Activated CD4-positive, alpha-beta T cell treated with anti-CD3 and anti-CD28 coated beads, Interleukin-2, amount 10 ng/mL, durations not matched to agents 7 days and 5 days (primary cell): Measurements from ENCODE around the gene ELF5. TPM values are rescaled to one million over a fixed set of nuclear protein-coding genes. Genes with fewer than 3 reads are reported as not detected.
A peak's percentile ranks its signal among the peaks of the same experiment; 100 is the strongest.

Source experiments
- CTCF ChIA-PET: fragments of 350-600 bp; sonication (Branson Sonifier 250); formaldehyde crosslinking; loops from one replicate; lab custom pipeline; 2021; ENCODE audit warnings: antibody characterized with exemption; lab: Charles Lee
- POLR2A ChIA-PET: fragments of 350-600 bp; sonication (Branson Sonifier 250); formaldehyde crosslinking; loops from one replicate; lab custom pipeline; 2021; ENCODE audit warnings: antibody characterized with exemption; lab: Charles Lee
- DNase-seq: peaks from one replicate; pipeline ENCODE4 v3.0.0-alpha.2; 2020
- H3K27ac Mint-ChIP-seq: one replicate; pipeline ENCODE4 v1.8.0; 2021; ENCODE audit warnings: mild to moderate bottlenecking, moderate library complexity, mixed read lengths
- H3K27me3 Mint-ChIP-seq: one replicate; pipeline ENCODE4 v1.8.0; 2021; ENCODE audit warnings: mixed read lengths
- H3K36me3 Mint-ChIP-seq: one replicate; pipeline ENCODE4 v1.8.0; 2021; ENCODE audit warnings: low read depth, mixed read lengths
- H3K4me1 Mint-ChIP-seq: one replicate; pipeline ENCODE4 v1.8.0; 2021; ENCODE audit warnings: mixed read lengths
- H3K4me3 Mint-ChIP-seq: one replicate; pipeline ENCODE4 v1.8.0; 2021; ENCODE audit warnings: mild to moderate bottlenecking, moderate library complexity, mixed read lengths
- H3K9me3 Mint-ChIP-seq: one replicate; pipeline ENCODE4 v1.8.0; 2021; ENCODE audit warnings: mixed read lengths
- total RNA-seq, 2 experiments: library from RNA; stranded (reverse); gene quantifications; one replicate each; pipeline ENCODE4 v1.2.3, GENCODE V29; 2021

ELF5 gene
- total RNA-seq, 2 experiments from 2014 or later: not detected

- CTCF ChIA-PET: interaction anchor here (0.9 kb wide), 1 partner anchor 73 kb away, joined by 3 read pairs; no protein-coding TSS in a partner anchor
These were observed 73.9 kb downstream of the ELF5 start for GRCh38 chr11:34439610-34440198.

GRCh38 chr11:34438529-34439507 lies 74.8 kb downstream of the ELF5 start, which contains the start of gene CAT:
Gene CAT (plus strand): TSS chr11:34438934. CDS start chr11:34439014, 80 bp downstream.
- ChIA-PET CTCF (interaction anchor here (0.8 to 1.5 kb wide), 6 partner anchors 10 to 223 kb away, joined by 3 to 4 read pairs (median 3); no protein-coding TSS in a partner anchor), POLR2A (interaction anchor here (0.5 kb wide), 1 partner anchor 26 kb away, joined by 3 read pairs; no protein-coding TSS in a partner anchor)
- Mint-ChIP-seq H3K4me1 (peaks cover 29% of the 10 kb centered on the region), H3K27me3 (no peaks in the 10 kb centered on the region), H3K36me3 (peaks cover 8% of the 10 kb centered on the region), H3K9me3 (no peaks in the 10 kb centered on the region), H3K4me3 (peak within 1 kb of the TSS; percentile 87), H3K27ac (peak within 1 kb of the TSS; percentile 91)
- DNase-seq: peak; percentile 98

More at GRCh38 chr11:34439610-34440198, 73.9 kb downstream of the ELF5 start:
- Mint-ChIP-seq H3K4me3 (peak overlapping the region; percentile 87), H3K27ac (peak overlapping the region; percentile 91), H3K9me3 (no peaks in the 10 kb centered on the region), H3K27me3 (no peaks in the 10 kb centered on the region), H3K4me1 (peaks cover 29% of the 10 kb centered on the region), H3K36me3 (peaks cover 8% of the 10 kb centered on the region)
- POLR2A ChIA-PET: interaction anchor here (0.5 to 0.6 kb wide), 2 partner anchors 25 to 1493 kb away, joined by 3 to 5 read pairs; no protein-coding TSS in a partner anchor
- DNase-seq: peak; percentile 6

DNA sequence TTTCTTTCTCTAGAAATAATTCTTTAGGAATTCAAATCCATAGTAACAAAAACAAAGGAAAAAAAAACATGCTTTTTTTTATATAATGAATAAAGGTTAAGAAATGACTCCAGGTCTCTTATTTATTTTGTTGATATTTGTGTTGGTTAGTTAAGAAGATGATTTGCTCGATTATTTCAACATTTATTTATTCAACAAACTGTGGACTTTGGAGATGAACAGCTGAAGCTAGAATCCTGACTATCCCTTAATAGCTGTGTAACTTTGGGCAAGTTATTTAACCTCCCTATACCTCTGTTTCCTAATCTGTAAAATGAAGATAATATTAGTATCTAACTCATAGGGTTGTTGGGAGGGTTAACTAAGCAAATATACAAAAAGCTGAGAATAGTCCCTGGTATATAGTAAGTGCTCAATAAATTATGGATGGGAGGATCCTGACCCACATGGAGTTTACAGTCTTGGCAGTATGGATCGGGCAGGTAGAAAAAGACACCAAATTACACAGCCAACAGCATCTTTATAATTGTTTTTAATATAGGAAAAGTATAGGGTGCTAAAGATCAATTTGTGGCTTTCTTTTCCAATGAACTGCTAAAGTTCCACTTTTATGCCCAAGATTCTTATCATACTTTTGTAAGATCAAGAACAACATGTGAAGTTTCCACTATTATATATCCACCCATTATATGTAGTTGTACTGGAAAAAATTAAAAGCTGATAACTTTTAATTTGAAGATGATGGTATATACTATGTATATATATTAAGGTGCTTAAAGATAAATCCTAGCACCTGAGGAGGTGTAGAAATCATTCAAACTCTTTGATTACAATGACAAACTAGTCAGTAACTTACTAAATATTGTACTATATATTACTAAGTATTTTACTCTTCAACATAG lies 76.1 kb downstream of the ELF5 start:
- Mint-ChIP-seq H3K4me3 (peak overlapping the region; percentile 87), H3K27me3 (peaks cover 2% of the 10 kb centered on the region), H3K4me1 (peaks cover 26% of the 10 kb centered on the region), H3K9me3 (no peaks in the 10 kb centered on the region), H3K36me3 (peaks cover 6% of the 10 kb centered on the region), H3K27ac (no peak overlapping the region)
- ChIA-PET CTCF (interaction anchor here (0.8 to 1.5 kb wide), 5 partner anchors 11 to 222 kb away, joined by 3 to 4 read pairs (median 3); no protein-coding TSS in a partner anchor), POLR2A (no interaction called here)
- DNase-seq: no peak

- no peak overlapping the region for H3K27ac Mint-ChIP-seq
- no peak for DNase-seq
- H3K4me1 Mint-ChIP-seq: peaks cover 11% of the 10 kb centered on the region
- no peaks in the 10 kb centered on the region for H3K36me3 Mint-ChIP-seq
- POLR2A ChIA-PET: no interaction called here
- CTCF ChIA-PET: no interaction called here
- no peaks in the 10 kb centered on the region for H3K9me3 Mint-ChIP-seq
- no peak overlapping the region for H3K4me3 Mint-ChIP-seq
- peaks cover 12% of the 10 kb centered on the region for H3K27me3 Mint-ChIP-seq
These were observed 79.7 kb downstream of the ELF5 start for GRCh38 chr11:34433899-34434298.

- no peak for DNase-seq
- peaks cover 7% of the 10 kb centered on the region for H3K4me1 Mint-ChIP-seq
- H3K9me3 Mint-ChIP-seq: no peaks in the 10 kb centered on the region
- POLR2A ChIA-PET: no interaction called here
- CTCF ChIA-PET: no interaction called here
- no peak overlapping the region for H3K4me3 Mint-ChIP-seq
- no peak overlapping the region for H3K27ac Mint-ChIP-seq
- peaks cover 14% of the 10 kb centered on the region for H3K27me3 Mint-ChIP-seq
- H3K36me3 Mint-ChIP-seq: no peaks in the 10 kb centered on the region
These were observed 80.8 kb downstream of the ELF5 start for GRCh38 chr11:34432822-34433221.

DNA sequence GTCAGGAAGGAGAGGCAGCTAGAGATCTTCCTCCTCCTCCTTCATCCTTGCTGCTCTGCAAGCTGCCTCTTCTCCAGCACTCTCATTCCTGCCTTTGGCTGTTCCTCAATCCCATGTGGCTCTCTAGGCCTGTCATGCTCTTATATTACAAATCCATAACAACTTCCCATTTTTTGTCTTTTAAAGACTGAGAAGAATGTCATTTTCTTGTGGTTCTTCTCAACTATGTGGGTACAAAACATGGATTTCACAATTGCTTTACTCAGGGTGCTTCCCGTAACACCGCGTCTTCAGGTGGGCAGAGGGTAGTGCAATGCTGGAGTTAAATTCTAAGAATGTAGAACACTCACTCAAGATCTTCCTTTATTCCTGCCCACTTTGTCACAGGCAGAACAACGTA lies 81.6 kb downstream of the ELF5 start:
- CTCF ChIA-PET: no interaction called here
- no peak for DNase-seq
- no peak overlapping the region for H3K27ac Mint-ChIP-seq
- POLR2A ChIA-PET: no interaction called here
- no peaks in the 10 kb centered on the region for H3K9me3 Mint-ChIP-seq
- no peaks in the 10 kb centered on the region for H3K36me3 Mint-ChIP-seq
- H3K27me3 Mint-ChIP-seq: peaks cover 18% of the 10 kb centered on the region
- H3K4me3 Mint-ChIP-seq: no peak overlapping the region
- peaks cover 5% of the 10 kb centered on the region for H3K4me1 Mint-ChIP-seq

Other genes starting within 250 kb of the ELF5 start
- under 1 TPM; 0.55 to 0.65 TPM for gene ABTB2, start 155.8 kb downstream of the ELF5 start, total RNA-seq
- 10 to 100 TPM; 40.0 to 45.1 TPM for gene CAT, start 74.9 kb downstream of the ELF5 start, total RNA-seq
- under 1 TPM in 1 of 2 experiments, not detected in 1; 0.47 TPM for gene EHF, start 107.3 kb upstream of the ELF5 start, total RNA-seq